ENCODE data around the gene CCDC92B.

Gene CCDC92B

GRCh38 chr17:2770129-2770528 is 20.7 kb upstream of the CCDC92B start:
- TF ChIP-seq CTCF (IDR thresholded peaks at IDR 0.05; ENCODE audit: extremely low read depth, insufficient read depth, missing control alignments), result no peak
- in situ Hi-C loops (cut with MboI; ENCODE audit: low pct_unique_long_range_greater_than_20kb, low sequenced_read_pairs, unreplicated experiment), result no loop called here
- no peak for DNase-seq (ENCODE audit: low spot score)

- no peak for TF ChIP-seq CTCF (IDR thresholded peaks at IDR 0.05; ENCODE audit: extremely low read depth, insufficient read depth, missing control alignments)
- in situ Hi-C loops (cut with MboI; ENCODE audit: low pct_unique_long_range_greater_than_20kb, low sequenced_read_pairs, unreplicated experiment), result no loop called here
Measured at GRCh38 chr17:2758870-2759269, 9.4 kb upstream of the CCDC92B start.

GRCh38 chr17:2755891-2756724 is 6.7 kb upstream of the CCDC92B start:
- TF ChIP-seq CTCF (IDR thresholded peaks at IDR 0.05; ENCODE audit: extremely low read depth, insufficient read depth, missing control alignments), result no peak
- no peak for DNase-seq (ENCODE audit: low spot score)
- in situ Hi-C loops (cut with MboI; ENCODE audit: low pct_unique_long_range_greater_than_20kb, low sequenced_read_pairs, unreplicated experiment), result no loop called here

More at GRCh38 chr17:2758870-2759269, 9.4 kb upstream of the CCDC92B start:
- DNase-seq (ENCODE audit: low spot score), result no peak

GRCh38 chr17:2751491-2751890 is 2.0 kb upstream of the CCDC92B start:
- DNase-seq (ENCODE audit: low spot score), result no peak
- in situ Hi-C loops (cut with MboI; ENCODE audit: low pct_unique_long_range_greater_than_20kb, low sequenced_read_pairs, unreplicated experiment), result no loop called here
- no peak for TF ChIP-seq CTCF (IDR thresholded peaks at IDR 0.05; ENCODE audit: extremely low read depth, insufficient read depth, missing control alignments)

GRCh38 chr17:2750721-2751120 is 1.3 kb upstream of the CCDC92B start:
- no peak for TF ChIP-seq CTCF (IDR thresholded peaks at IDR 0.05; ENCODE audit: extremely low read depth, insufficient read depth, missing control alignments)
- DNase-seq (ENCODE audit: low spot score), result no peak
- in situ Hi-C loops (cut with MboI; ENCODE audit: low pct_unique_long_range_greater_than_20kb, low sequenced_read_pairs, unreplicated experiment), result no loop called here

- TF ChIP-seq CTCF (IDR thresholded peaks at IDR 0.05; ENCODE audit: extremely low read depth, insufficient read depth, missing control alignments), result no peak
- peak; percentile 95 for DNase-seq (ENCODE audit: low spot score)
- in situ Hi-C loops (cut with MboI; ENCODE audit: low pct_unique_long_range_greater_than_20kb, low sequenced_read_pairs, unreplicated experiment), result no loop called here
Measured at GRCh38 chr17:2749784-2750181, 331 bp upstream of the CCDC92B start.
